Measurements from ENCODE around the gene SMIM44. TPM values are rescaled to one million over a fixed set of nuclear protein-coding genes. Genes with fewer than 3 reads are reported as not detected.

Gene SMIM44
- total RNA-seq, 1 experiment from 2014 or later: not detected

DNA sequence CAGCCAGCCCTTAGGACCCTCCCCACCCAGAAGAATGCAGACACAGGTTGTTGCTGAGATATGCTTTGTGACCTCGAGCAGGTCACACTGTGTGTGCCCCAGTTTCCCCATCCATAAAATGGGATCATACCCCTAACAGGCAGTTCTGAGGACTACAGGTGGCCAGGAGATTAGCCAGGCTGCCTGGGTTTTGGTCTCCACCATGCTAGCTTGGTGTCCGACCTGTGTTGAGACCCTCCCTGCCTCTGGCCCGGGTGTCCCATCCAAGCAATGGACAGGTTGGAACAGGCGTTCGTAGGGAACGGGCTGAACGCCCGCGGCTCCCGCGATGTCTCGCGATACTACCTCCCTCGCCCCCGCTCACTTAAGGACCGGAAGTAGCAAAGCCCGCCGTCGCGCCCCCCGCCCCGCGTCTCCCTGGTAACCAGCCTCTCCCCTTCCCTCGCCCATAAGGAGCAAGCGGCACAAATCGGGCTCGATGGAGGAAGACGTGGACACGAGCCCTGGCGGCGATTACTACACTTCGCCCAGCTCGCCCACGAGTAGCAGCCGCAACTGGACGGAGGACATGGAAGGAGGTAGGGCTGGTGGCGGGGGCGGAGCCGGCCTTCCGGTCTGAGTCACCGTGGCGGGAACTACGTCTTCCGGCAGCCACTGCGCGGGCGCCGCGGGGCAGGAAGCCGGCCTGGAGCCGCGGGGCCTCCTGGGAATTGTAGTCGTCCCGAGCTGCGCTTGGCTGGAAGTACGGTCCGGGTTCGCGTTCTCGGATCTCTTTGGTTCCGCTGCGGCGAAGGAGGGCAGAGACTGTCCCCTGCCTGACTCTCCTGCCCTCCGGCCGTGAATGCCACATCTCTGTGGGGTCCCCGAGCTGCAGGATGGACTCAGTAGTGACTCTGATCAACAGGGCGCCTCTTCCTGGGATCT lies 48.3 kb downstream of the SMIM44 start:
- Histone ChIP-seq H3K4me1 (ENCODE audit: insufficient read depth, low read length) (no peaks in the 10 kb centered on the region), H3K79me1 (ENCODE audit: insufficient read depth, low read depth, low read length, poor library complexity, severe bottlenecking) (no peaks in the 10 kb centered on the region), H2BK15ac (ENCODE audit: low read depth, low read length) (no peak overlapping the region), H4K20me1 (ENCODE audit: control insufficient read depth, insufficient read depth, insufficient read length) (no peaks in the 10 kb centered on the region), H2BK120ac (ENCODE audit: low read depth, low read length, poor library complexity, severe bottlenecking) (peak overlapping the region; percentile 39), H3K9ac (ENCODE audit: extremely low read depth, insufficient read length, low read length) (peak overlapping the region; percentile 96), H3T11ph (ENCODE audit: low read length) (no peak overlapping the region), H3K23me2 (ENCODE audit: insufficient read length, low read depth, low read length, poor library complexity, severe bottlenecking) (peaks cover 4% of the 10 kb centered on the region), H2BK20ac (ENCODE audit: low read depth, low read length, poor library complexity, severe bottlenecking) (no peak overlapping the region), H4K5ac (ENCODE audit: insufficient read length, low read depth, low read length) (no peak overlapping the region), H2BK12ac (ENCODE audit: insufficient read length, low read depth, low read length) (no peak overlapping the region), H3K79me2 (ENCODE audit: insufficient read depth, low read length) (no peaks in the 10 kb centered on the region), H2AK5ac (ENCODE audit: insufficient read length, low read length) (no peak overlapping the region), H3K23ac (ENCODE audit: insufficient read length, low read depth, low read length) (no peak overlapping the region), H2BK5ac (ENCODE audit: insufficient read length, low read length) (peak overlapping the region; percentile 56), H3K14ac (ENCODE audit: insufficient read depth, low read length) (peak overlapping the region; percentile 98), H3K27me3 (ENCODE audit: insufficient read depth, low read length) (no peaks in the 10 kb centered on the region), H2AFZ (ENCODE audit: low read length) (peak overlapping the region; percentile 59), H3K56ac (ENCODE audit: insufficient read length, low read depth, low read length) (no peak overlapping the region), H4K8ac (replicated peaks; ENCODE audit: insufficient read length, low read depth, low read length) (no peak overlapping the region), H3K4me2 (ENCODE audit: insufficient read depth, insufficient read length, low read length) (peak overlapping the region; percentile 60), H3K4ac (ENCODE audit: low read depth, low read length) (no peak overlapping the region), H4K91ac (ENCODE audit: insufficient read length, low read depth, low read length) (no peak overlapping the region), H3K9me3 (ENCODE audit: control insufficient read depth, low read depth, low read length) (no peaks in the 10 kb centered on the region), H3K27ac (ENCODE audit: insufficient read length, low read depth, low read length) (no peak overlapping the region), H3K18ac (ENCODE audit: insufficient read length, low read depth, low read length) (peak overlapping the region; percentile 99)
- no CpG with 5 or more reads among the region's 67 CpGs for WGBS (ENCODE audit: extremely low coverage, insufficient read length, low lambda C conversion rate)
- Mint-ChIP-seq H3K4me1 (peaks cover 8 to 9% of the 10 kb centered on the region in 2 experiments), H3K4me3 (peak overlapping the region; percentile 97 to 98), H3K9me3 (no peaks in the 10 kb centered on the region; a peak in 1 of 5 replicates), H3K27ac (peak overlapping the region; percentile 99 to 100 (median 100)), H3K27me3 (ENCODE audit: low read depth) (peaks cover 17% of the 10 kb centered on the region), H3K36me3 (ENCODE audit: insufficient read depth in 1 of 3, low read depth in 3 of 3) (no peaks in the 10 kb centered on the region)
- TF ChIP-seq, protein P1, sequence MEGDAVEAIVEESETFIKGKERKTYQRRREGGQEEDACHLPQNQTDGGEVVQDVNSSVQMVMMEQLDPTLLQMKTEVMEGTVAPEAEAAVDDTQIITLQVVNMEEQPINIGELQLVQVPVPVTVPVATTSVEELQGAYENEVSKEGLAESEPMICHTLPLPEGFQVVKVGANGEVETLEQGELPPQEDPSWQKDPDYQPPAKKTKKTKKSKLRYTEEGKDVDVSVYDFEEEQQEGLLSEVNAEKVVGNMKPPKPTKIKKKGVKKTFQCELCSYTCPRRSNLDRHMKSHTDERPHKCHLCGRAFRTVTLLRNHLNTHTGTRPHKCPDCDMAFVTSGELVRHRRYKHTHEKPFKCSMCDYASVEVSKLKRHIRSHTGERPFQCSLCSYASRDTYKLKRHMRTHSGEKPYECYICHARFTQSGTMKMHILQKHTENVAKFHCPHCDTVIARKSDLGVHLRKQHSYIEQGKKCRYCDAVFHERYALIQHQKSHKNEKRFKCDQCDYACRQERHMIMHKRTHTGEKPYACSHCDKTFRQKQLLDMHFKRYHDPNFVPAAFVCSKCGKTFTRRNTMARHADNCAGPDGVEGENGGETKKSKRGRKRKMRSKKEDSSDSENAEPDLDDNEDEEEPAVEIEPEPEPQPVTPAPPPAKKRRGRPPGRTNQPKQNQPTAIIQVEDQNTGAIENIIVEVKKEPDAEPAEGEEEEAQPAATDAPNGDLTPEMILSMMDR (conservative IDR thresholded peaks at IDR 0.05): no peak
- DNase-seq: peak; percentile 97
